Progenitor cell of endocrine pancreas (in vitro differentiated cells): ENCODE results near the gene UNC50. TPM values are rescaled to one million over a fixed set of nuclear protein-coding genes. Genes with fewer than 3 reads are reported as not detected.
A peak's percentile ranks its signal among the peaks of the same experiment; 100 is the strongest.

Experiments used
- DNase-seq: peaks from one replicate; pipeline ENCODE4 v3.0.0; 2021; ENCODE audit warnings: low spot score; ENCODE audit not compliant: unreplicated experiment
- H3K27ac Mint-ChIP-seq: 2 replicates; pipeline ENCODE4 v1.8.0; 2021; ENCODE audit warnings: mild to moderate bottlenecking, moderate library complexity, mixed read lengths
- H3K27me3 Mint-ChIP-seq: 2 replicates; pipeline ENCODE4 v1.8.0; 2021; ENCODE audit warnings: mixed read lengths
- H3K36me3 Mint-ChIP-seq: 2 replicates; pipeline ENCODE4 v1.8.0; 2022; ENCODE audit warnings: mixed read lengths; ENCODE audit not compliant: insufficient read depth
- H3K4me1 Mint-ChIP-seq: 2 replicates; pipeline ENCODE4 v1.8.0; 2021; ENCODE audit warnings: low read depth, mixed read lengths
- H3K4me3 Mint-ChIP-seq: 2 replicates; pipeline ENCODE4 v1.8.0; 2021; ENCODE audit warnings: low read depth, mild to moderate bottlenecking, moderate library complexity, mixed read lengths
- H3K9me3 Mint-ChIP-seq: 2 replicates; pipeline ENCODE4 v1.8.0; 2021; ENCODE audit warnings: low read depth, mixed read lengths
- CTCF ChIP-seq: fragments of 200-600 bp; sonication (generic); IDR thresholded peaks from one replicate; pipeline ENCODE4 v1.5.0; 2021; ENCODE audit warnings: antibody characterized with exemption, mild to moderate bottlenecking; ENCODE audit not compliant: unreplicated experiment
- long read RNA-seq: library from polyadenylated mRNA; unstranded; transcript quantifications from one replicate; pipeline ENCODE4 v2.0.0, GENCODE V29; 2020
- total RNA-seq: library from RNA; stranded (reverse); gene quantifications from 2 replicates; pipeline ENCODE4 v1.2.1, GENCODE V29; 2021

Gene UNC50
- 39.3 and 43.4 TPM in 2 replicates for total RNA-seq
- long read RNA-seq, transcript UNC50-201 (6 exons, 1,143 nt), result major isoform, 31 of 42 reads
- long read RNA-seq, partial matches to known transcripts, result 2 of 42 reads
- long read RNA-seq, other reads (novel, unspliced or antisense), result 9 of 42 reads

- Mint-ChIP-seq H3K4me3 (peak within 1 kb of the TSS; percentile 85), H3K36me3 (peaks cover 7% of the 10 kb centered on the region), H3K9me3 (no peaks in the 10 kb centered on the region), H3K27me3 (no peaks in the 10 kb centered on the region), H3K4me1 (peaks cover 35% of the 10 kb centered on the region), H3K27ac (peak within 1 kb of the TSS; percentile 94)
- no peak for TF ChIP-seq CTCF
- DNase-seq, result peak; percentile 74
These were observed at the start of gene UNC50, which contains the start of gene COA5 for GRCh38 chr2:98608116-98608961. Gene UNC50, plus strand, starts transcription at chr2:98608589. Its CDS starts 1,171 bp downstream, at chr2:98609760. Gene COA5, minus strand, starts transcription at chr2:98608512. Its CDS starts 107 bp downstream, at chr2:98608405.

- H3K4me3 Mint-ChIP-seq, result no peak overlapping the region
- no peak overlapping the region for H3K27ac Mint-ChIP-seq
- H3K9me3 Mint-ChIP-seq, result no peaks in the 10 kb centered on the region
- H3K4me1 Mint-ChIP-seq, result no peaks in the 10 kb centered on the region
- DNase-seq, result no peak
- H3K27me3 Mint-ChIP-seq, result no peaks in the 10 kb centered on the region
- H3K36me3 Mint-ChIP-seq, result peaks cover 5% of the 10 kb centered on the region
- TF ChIP-seq CTCF, result no peak
These were observed 49.4 kb upstream of the UNC50 start for GRCh38 chr2:98558852-98559530.

GRCh38 chr2:98559581-98559980 lies 48.8 kb upstream of the UNC50 start:
- Mint-ChIP-seq H3K4me3 (no peak overlapping the region), H3K4me1 (no peaks in the 10 kb centered on the region), H3K27ac (no peak overlapping the region), H3K9me3 (no peaks in the 10 kb centered on the region), H3K36me3 (peaks cover 5% of the 10 kb centered on the region), H3K27me3 (no peaks in the 10 kb centered on the region)
- DNase-seq, result no peak
- no peak for TF ChIP-seq CTCF

GRCh38 chr2:98560256-98560771 lies 48.1 kb upstream of the UNC50 start:
- no peak overlapping the region for H3K4me3 Mint-ChIP-seq
- DNase-seq, result no peak
- no peak for TF ChIP-seq CTCF
- peaks cover 3% of the 10 kb centered on the region for H3K36me3 Mint-ChIP-seq
- H3K9me3 Mint-ChIP-seq, result no peaks in the 10 kb centered on the region
- H3K4me1 Mint-ChIP-seq, result no peaks in the 10 kb centered on the region
- H3K27me3 Mint-ChIP-seq, result no peaks in the 10 kb centered on the region
- H3K27ac Mint-ChIP-seq, result no peak overlapping the region

GRCh38 chr2:98561018-98561417 lies 47.4 kb upstream of the UNC50 start:
- Mint-ChIP-seq H3K4me3 (no peak overlapping the region), H3K27me3 (no peaks in the 10 kb centered on the region), H3K27ac (no peak overlapping the region), H3K9me3 (no peaks in the 10 kb centered on the region), H3K4me1 (no peaks in the 10 kb centered on the region), H3K36me3 (peaks cover 5% of the 10 kb centered on the region)
- no peak for DNase-seq
- no peak for TF ChIP-seq CTCF
